ENCODE data around the gene MPP1. TPM values are rescaled to one million over a fixed set of nuclear protein-coding genes. Genes with fewer than 3 reads are reported as not detected.
"Not testable (repeated sequence)": the region's sequence is repeated elsewhere in the genome, so short reads cannot be mapped to it uniquely, and the experiment has no call there.

MPP1 gene
- total RNA-seq, 1 experiment from 2014 or later, result 27.0 TPM

GRCh38 chrX:154827194-154828015 is 22.1 kb upstream of the MPP1 start:
- no peak for DNase-seq
- Mint-ChIP-seq H3K4me1 (ENCODE audit: low read depth, unreplicated experiment) (no peaks in the 10 kb centered on the region), H3K27ac (ENCODE audit: unreplicated experiment) (no peak overlapping the region), H3K9me3 (ENCODE audit: unreplicated experiment) (no peaks in the 10 kb centered on the region), H3K36me3 (ENCODE audit: insufficient read depth, unreplicated experiment) (no peaks in the 10 kb centered on the region), H3K4me3 (ENCODE audit: unreplicated experiment) (no peak overlapping the region), H3K27me3 (ENCODE audit: insufficient read depth, unreplicated experiment) (peaks cover 3% of the 10 kb centered on the region)
- ChIA-PET POLR2A (no interaction called here), CTCF (interaction anchor here (0.6 kb wide), 1 partner anchor 22 kb away, joined by 3 read pairs; no protein-coding TSS in a partner anchor)
- BruUV-seq (replicated peaks), result no TSS peak
- Histone ChIP-seq H3K9me3 (no peaks in the 10 kb centered on the region), H3K36me3 (ENCODE audit: control insufficient read depth, insufficient read depth, low read length) (no peaks in the 10 kb centered on the region), H3K4me1 (no peaks in the 10 kb centered on the region), H3K27me3 (replicated peaks; ENCODE audit: control insufficient read depth, insufficient read depth, low read length) (no peaks in the 10 kb centered on the region), H3K4me3 (ENCODE audit: low read depth, low read length) (no peak overlapping the region)
- no peak for TF ChIP-seq CTCF (IDR thresholded peaks at IDR 0.05; ENCODE audit: insufficient read depth in 1 of 2, low read depth in 1 of 2, low read length in 1 of 2, severe bottlenecking in 1 of 2, unreplicated experiment in 1 of 2)
- intact Hi-C loops (cut with micrococcal nuclease; ENCODE audit: unreplicated experiment), result no loop called here

GRCh38 chrX:154825586-154825985 is 20.3 kb upstream of the MPP1 start:
- CTCF ChIA-PET; H3K36me3 ChIP-seq (ENCODE audit: control insufficient read depth, insufficient read depth, low read length); H3K4me1 ChIP-seq; intact Hi-C loops (cut with micrococcal nuclease; ENCODE audit: unreplicated experiment); H3K4me1 Mint-ChIP-seq (ENCODE audit: low read depth, unreplicated experiment); H3K36me3 Mint-ChIP-seq (ENCODE audit: insufficient read depth, unreplicated experiment); H3K4me3 Mint-ChIP-seq (ENCODE audit: unreplicated experiment); H3K4me3 ChIP-seq (ENCODE audit: low read depth, low read length); H3K9me3 ChIP-seq; H3K27ac Mint-ChIP-seq (ENCODE audit: unreplicated experiment); DNase-seq; H3K9me3 Mint-ChIP-seq (ENCODE audit: unreplicated experiment); BruUV-seq (replicated peaks); POLR2A ChIA-PET; H3K27me3 Mint-ChIP-seq (ENCODE audit: insufficient read depth, unreplicated experiment); H3K27me3 ChIP-seq (replicated peaks; ENCODE audit: control insufficient read depth, insufficient read depth, low read length): not testable (repeated sequence)

GRCh38 chrX:154824638-154825037 is 19.4 kb upstream of the MPP1 start:
- H3K9me3 Mint-ChIP-seq (ENCODE audit: unreplicated experiment), result no peaks in the 10 kb centered on the region
- no peak for TF ChIP-seq CTCF (IDR thresholded peaks at IDR 0.05; ENCODE audit: insufficient read depth in 1 of 2, low read depth in 1 of 2, low read length in 1 of 2, severe bottlenecking in 1 of 2, unreplicated experiment in 1 of 2)
- Histone ChIP-seq H3K4me3 (ENCODE audit: low read depth, low read length) (no peak overlapping the region), H3K9me3 (no peaks in the 10 kb centered on the region), H3K36me3 (ENCODE audit: control insufficient read depth, insufficient read depth, low read length) (no peaks in the 10 kb centered on the region), H3K27me3 (replicated peaks; ENCODE audit: control insufficient read depth, insufficient read depth, low read length) (no peaks in the 10 kb centered on the region), H3K4me1 (no peaks in the 10 kb centered on the region)
- no peak for DNase-seq
- no peaks in the 10 kb centered on the region for H3K27me3 Mint-ChIP-seq (ENCODE audit: insufficient read depth, unreplicated experiment)
- H3K4me3 Mint-ChIP-seq (ENCODE audit: unreplicated experiment), result no peak overlapping the region
- CTCF ChIA-PET, result no interaction called here
- POLR2A ChIA-PET, result no interaction called here
- H3K27ac Mint-ChIP-seq (ENCODE audit: unreplicated experiment), result no peak overlapping the region
- intact Hi-C loops (cut with micrococcal nuclease; ENCODE audit: unreplicated experiment), result no loop called here
- BruUV-seq (replicated peaks), result no TSS peak
- H3K36me3 Mint-ChIP-seq (ENCODE audit: insufficient read depth, unreplicated experiment), result no peaks in the 10 kb centered on the region
- H3K4me1 Mint-ChIP-seq (ENCODE audit: low read depth, unreplicated experiment), result no peaks in the 10 kb centered on the region
